NCI-H1092 treated with DMSO at 0.1 percent for 48 hours (cell line): Measurements from ENCODE around the gene TUBB.
"Not testable (repeated sequence)": the region's sequence is repeated elsewhere in the genome, so short reads cannot be mapped to it uniquely, and the experiment has no call there.

ENCODE experiments used
- DNase-seq: peaks from one replicate; lab custom pipeline; 2025; lab: John Stamatoyannopoulos, UW

The TUBB gene

DNA sequence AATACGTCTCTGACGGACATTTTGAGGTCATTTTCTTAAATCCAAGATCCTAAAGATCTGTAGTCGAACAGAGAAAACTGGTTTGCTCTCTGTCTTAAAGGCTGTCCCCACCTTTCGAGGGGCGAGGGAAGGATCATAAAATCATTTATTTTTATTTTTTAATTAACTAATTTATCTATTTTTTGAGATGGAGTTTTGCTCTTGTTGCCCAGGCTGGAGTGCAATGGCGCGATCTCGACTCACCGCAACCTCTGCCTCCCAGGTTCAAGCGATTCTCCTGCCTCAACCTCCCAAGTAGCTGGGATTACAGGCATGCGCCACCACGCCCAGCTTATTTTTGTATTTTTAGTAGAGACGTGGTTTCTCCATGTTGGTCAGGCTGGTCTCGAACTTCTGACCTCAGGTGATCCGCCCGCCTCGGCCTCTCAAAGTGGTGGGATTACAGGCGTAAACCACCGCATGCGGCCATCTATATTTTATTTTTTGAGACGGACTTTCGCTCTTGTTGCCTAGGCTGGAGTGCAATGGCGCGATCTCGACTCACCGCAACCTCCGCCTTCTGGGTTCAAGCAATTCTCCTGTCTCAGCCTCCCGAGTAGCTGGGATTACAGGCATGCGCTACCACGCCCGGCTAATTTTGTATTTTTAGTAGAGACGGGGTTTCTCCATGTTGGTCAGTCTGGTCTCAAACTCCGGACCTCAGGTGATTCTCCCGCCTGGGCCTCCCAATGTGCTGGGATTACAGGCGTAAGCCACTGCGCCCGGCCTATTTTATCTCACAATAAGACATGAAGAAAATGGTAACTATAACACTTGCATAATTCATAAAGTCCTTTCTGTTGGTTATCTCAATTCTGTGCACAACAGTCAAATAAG lies 2.1 kb upstream of the TUBB start:
- DNase-seq, result not testable (repeated sequence)

DNA sequence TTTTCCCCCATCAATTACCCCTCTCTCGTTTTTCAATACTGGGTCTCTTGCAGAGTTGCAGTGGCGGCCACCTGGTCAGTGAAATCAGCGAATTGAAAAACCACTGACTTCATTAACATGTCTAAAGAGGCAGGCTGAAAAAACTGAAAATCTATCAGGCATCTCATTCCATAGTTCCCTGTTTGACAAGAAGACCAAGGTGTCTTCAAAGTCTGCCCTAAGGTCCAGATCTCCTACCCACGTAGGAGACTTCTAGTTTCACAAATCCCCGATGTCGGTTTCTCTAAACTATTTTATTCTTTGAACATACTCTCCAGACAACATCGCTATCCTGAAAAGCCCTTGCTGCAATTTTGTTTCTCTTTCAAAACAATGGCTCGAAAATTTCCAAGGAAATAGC lies 796 bp upstream of the TUBB start:
- peak; percentile 46 for DNase-seq

DNA sequence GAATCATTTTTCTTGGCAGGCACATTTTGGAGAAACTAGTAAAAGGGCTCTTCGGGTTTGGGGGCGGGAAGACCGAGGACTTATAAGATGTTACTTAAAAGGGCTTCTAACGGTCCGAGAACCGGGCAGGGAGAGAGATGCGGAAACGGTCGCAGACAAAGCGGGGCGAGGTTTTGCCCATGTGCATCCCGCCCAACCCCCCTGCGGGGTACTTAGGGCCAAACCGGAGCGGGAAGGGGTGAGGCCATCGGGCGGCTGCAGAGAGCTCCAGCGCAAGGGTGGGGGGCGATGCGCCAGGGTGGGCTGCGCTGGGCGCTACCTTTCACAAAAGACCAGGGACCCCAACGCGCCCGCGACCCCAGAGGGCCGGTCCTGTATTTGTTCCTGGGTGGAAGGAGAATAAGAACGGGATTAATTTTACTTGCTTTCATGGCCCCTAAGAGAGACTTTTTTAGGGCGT lies 616 bp downstream of the TUBB start:
- DNase-seq, result peak; percentile 59

DNA sequence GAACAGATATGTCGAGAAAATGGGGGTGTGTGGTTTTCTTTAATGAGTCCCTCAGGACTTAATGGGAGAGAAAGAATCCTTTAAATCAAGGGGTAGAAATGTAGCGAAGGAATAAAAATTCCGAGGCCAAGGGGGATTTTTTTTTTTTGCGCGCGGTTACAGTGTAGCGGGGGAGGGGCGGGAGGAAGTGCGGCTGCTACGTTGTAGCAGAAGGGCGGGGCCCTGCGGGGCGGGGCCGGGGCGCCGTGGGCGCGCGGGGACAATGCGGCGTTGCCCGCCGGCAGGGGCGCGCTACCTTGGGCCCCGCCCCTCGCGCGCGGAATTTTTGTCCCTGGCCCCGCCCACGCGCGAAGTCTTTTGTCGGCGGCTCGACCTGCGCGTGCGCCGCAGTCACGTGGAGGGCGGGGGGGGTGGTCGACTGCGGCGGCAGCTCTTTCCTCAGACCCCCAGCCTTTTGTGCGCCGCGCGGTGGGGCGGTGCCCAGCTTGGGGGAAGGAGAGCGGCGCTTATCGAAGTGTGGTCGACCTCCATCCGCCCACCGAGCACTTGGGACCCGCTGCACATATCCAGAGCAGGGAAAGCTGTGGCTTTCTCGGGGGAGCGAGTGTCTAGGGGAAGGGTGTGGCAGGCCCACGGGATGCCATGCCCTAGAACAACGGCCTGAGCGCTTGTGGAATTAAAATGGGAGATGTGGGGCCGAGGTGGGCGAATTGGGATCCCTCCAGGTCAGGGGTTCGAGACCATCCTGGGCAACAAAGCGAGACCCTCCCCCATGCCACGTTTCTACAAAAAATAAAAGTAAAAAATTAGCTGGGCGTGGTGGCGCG lies 1.3 kb downstream of the TUBB start:
- DNase-seq, result peak; percentile 74

DNA sequence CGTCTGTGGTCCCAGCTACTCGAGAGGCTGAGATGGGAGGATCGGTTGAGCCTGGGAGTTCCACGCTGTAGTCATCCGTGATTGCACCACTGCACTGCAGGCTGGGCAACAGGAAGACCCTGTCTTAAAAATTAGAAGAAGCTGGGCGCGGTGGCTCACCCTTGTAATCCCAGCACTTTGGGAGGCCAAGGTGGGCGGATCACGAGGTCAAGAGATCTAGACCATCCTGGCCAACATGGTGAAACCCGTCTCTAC lies 1.8 kb downstream of the TUBB start:
- not testable (repeated sequence) for DNase-seq

DNA sequence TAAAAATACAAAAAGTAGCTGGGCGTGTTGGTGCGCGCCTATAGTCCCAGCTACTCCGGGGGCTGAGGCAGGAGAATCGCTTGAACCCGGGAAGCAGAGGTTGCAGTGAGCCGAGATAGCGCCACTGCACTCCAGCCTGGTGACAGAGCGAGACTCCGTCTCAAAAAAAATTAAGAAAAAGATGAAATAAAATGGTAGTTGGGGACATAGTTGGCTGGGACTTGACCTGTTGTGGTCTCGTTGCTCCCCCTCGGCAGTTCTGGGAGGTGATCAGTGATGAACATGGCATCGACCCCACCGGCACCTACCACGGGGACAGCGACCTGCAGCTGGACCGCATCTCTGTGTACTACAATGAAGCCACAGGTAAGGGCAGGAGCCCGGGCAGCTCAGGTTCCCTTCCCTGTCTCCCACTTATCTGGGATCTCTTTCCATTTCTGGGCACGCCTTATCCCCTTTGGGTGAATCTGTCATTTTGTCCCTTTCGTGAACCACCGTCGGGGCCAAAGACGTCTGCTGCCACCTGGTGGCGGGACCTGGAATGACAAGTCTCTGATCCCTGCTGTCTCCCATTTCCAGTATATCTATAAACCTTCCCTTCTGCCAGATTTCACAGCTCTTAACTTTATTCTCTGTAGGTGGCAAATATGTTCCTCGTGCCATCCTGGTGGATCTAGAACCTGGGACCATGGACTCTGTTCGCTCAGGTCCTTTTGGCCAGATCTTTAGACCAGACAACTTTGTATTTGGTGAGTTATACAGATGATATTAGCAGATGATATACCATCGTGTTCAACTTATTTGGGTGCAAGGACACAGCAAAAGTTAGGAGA lies 2.3 kb downstream of the TUBB start:
- peak; percentile 50 for DNase-seq

DNA sequence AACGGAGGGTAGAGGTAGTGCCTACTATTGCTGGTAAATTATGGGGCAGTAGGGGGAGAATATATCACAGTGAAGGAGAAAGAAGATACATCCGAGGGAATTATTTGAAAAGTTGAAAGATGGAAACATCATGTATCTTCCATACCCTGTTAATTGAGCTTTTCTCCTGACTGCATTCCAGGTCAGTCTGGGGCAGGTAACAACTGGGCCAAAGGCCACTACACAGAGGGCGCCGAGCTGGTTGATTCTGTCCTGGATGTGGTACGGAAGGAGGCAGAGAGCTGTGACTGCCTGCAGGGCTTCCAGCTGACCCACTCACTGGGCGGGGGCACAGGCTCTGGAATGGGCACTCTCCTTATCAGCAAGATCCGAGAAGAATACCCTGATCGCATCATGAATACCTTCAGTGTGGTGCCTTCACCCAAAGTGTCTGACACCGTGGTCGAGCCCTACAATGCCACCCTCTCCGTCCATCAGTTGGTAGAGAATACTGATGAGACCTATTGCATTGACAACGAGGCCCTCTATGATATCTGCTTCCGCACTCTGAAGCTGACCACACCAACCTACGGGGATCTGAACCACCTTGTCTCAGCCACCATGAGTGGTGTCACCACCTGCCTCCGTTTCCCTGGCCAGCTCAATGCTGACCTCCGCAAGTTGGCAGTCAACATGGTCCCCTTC lies 3.1 kb downstream of the TUBB start:
- DNase-seq, result not testable (repeated sequence)

DNA sequence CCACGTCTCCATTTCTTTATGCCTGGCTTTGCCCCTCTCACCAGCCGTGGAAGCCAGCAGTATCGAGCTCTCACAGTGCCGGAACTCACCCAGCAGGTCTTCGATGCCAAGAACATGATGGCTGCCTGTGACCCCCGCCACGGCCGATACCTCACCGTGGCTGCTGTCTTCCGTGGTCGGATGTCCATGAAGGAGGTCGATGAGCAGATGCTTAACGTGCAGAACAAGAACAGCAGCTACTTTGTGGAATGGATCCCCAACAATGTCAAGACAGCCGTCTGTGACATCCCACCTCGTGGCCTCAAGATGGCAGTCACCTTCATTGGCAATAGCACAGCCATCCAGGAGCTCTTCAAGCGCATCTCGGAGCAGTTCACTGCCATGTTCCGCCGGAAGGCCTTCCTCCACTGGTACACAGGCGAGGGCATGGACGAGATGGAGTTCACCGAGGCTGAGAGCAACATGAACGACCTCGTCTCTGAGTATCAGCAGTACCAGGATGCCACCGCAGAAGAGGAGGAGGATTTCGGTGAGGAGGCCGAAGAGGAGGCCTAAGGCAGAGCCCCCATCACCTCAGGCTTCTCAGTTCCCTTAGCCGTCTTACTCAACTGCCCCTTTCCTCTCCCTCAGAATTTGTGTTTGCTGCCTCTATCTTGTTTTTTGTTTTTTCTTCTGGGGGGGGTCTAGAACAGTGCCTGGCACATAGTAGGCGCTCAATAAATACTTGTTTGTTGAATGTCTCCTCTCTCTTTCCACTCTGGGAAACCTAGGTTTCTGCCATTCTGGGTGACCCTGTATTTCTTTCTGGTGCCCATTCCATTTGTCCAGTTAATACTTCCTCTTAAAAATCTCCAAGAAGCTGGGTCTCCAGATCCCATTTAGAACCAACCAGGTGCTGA lies 3.9 kb downstream of the TUBB start:
- not testable (repeated sequence) for DNase-seq

DNA sequence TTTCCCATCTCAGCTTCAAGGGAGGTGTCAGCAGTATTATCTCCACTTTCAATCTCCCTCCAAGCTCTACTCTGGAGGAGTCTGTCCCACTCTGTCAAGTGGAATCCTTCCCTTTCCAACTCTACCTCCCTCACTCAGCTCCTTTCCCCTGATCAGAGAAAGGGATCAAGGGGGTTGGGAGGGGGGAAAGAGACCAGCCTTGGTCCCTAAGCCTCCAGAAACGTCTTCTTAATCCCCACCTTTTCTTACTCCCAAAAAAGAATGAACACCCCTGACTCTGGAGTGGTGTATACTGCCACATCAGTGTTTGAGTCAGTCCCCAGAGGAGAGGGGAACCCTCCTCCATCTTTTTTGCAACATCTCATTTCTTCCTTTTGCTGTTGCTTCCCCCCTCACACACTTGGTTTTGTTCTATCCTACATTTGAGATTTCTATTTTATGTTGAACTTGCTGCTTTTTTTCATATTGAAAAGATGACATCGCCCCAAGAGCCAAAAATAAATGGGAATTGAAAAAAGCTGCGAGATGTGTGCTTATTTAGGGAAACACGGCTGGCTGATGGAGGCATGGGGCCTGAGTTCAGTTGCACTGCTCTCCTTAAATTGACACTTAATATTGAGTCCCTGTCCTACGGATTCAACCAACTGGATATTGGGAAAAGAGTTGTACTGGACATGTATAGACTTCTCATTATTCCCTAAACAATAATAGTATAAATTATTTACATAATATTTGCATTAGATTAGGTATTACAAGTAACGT lies 4.9 kb downstream of the TUBB start:
- DNase-seq, result no peak

DNA sequence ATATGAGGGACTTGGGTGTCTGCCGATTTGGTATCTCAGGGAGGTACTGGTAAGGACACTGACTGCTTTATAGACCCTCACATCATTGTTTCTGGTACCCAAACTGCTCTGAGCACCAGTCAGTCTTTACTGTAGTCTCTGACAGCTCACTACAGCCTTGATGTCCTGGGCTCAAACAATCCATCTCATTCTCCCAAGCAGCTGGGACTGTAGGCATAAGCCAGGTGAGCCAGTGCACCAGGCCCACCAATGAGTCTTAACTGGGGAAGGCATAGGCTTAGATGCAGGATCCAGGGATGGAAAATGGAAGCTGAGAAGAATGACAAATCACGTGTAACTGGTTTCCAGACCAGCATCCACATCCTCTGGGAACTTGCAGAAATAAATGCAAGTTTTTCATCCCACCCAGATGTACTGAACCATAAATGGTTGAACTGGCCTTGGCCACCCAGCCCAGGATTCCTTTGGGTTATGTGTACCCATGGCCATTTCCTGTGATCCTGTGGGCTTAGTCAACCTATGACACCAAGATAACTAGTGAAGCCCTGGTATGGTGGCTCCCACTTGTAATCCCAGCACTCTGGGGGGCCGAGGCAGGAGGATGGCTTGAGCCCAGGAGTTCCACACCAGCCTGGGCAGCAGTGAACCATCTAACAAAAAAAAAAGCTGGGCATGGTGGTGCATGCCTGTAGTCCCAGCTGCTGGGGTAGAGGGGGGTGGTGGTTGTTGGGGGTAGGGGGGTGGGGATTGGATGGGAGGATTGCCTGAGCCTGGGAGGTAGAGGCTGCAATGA lies 5.8 kb downstream of the TUBB start:
- no peak for DNase-seq

DNA sequence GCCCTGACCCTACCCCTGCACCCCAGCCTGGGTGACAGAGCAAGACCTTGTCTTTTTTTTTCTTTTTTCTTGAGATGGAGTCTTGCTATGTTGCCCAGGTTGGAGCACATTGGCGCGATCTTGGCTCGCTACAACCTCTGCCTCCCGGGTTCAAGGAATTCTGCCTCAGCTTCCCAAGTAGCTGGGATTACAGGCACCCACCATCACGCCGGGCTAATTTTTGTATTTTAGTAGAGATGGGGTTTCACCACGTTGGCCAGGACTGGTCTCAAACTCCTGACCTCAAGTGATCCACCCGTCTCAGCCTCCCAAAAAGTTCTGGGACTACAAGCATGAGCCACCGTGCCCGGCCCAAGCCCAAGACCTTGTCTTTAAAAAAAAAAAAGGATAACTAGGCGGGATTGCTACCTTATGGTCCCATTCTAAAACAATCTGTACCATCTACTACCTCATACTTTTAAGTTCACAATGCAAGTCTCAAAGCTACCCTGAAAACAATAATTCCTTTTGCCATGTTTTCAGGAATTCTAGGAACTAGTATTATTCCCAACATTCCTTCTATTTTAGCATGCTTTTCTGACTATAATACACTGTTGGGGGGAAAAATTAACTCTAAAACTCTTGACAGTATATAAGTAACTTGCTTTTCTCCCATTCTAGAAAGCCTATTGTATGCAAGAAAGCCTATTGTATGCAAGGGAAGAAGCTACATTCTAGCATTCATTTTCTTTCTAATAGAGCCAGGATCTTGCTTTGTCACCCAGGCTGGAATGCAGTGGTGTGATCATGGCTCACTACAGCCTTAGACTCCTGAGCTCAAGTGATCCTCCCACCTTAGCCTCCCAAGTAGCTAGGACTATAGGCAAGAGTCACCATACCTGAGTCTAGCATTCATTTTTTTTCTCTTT lies 6.6 kb downstream of the TUBB start:
- no peak for DNase-seq

DNA sequence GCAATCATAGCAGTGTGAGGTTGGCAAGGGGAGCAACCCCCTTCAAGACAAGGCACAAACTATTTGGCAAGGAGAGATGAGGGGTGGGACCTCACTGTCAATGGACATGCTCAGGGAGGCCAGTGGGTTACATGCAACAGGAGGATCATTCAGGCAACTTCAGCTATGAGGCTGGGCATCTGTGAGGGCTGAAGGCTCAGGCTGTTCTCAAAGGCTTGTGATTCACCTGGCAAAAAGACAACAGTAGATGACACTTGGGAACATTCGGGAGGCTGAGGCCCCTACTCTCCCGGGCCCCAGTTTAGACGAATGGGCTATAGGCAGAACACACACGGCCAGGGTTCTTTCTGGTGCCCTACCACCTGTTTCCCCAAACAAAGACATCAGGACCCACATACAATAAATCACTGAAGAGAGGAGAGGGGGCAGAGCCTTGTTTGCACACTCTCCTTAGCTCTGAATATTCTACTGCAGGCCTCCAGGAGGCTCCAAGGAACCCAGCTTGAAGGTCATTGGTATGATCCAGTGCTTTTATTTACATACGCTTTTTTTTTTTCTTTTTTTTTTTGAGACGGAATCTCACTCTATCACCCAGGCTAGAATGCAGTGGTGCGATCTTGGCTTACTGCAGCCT lies 7.9 kb downstream of the TUBB start:
- no peak for DNase-seq

DNA sequence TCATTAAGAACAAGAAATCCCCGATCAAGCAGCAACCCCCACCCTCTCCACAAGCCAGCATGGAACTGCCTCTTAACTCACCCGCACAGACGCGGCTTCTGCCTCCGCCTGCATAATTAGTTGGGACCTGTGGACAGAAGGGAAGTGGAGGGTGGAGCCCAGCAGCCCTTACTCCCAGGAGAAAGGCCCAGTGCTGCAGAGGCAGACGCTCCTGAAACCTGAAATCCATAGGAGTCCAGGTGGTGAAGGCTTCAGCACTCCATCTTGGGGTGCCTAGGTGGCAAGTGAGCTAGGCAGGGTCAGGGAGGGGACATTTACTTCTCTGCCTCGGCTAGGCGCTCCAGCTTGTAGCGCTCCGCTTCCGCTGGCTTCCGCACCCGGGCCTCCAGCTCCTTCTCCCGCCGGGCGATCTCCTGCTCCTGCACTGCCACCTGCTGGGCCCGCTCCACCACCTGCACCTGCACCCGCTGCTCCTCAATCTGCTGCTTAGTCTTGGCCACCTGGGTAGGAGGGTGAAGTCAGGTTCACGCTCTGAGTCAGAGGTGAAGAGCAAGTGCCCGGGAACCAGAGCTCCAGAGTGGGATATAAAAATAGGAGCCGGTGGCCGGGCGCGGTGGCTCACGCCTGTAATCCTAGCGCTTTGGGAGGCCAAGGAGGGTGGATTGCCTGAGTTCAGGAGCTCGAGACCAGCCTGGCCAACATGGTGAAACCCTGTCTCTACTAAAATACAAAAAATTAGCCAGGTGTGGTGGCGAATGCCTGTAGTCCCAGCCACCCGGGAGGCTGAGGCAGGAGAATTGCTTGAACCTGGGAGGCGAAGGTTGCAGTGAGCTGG lies 10.7 kb downstream of the TUBB start:
- DNase-seq, result peak; percentile 69

DNA sequence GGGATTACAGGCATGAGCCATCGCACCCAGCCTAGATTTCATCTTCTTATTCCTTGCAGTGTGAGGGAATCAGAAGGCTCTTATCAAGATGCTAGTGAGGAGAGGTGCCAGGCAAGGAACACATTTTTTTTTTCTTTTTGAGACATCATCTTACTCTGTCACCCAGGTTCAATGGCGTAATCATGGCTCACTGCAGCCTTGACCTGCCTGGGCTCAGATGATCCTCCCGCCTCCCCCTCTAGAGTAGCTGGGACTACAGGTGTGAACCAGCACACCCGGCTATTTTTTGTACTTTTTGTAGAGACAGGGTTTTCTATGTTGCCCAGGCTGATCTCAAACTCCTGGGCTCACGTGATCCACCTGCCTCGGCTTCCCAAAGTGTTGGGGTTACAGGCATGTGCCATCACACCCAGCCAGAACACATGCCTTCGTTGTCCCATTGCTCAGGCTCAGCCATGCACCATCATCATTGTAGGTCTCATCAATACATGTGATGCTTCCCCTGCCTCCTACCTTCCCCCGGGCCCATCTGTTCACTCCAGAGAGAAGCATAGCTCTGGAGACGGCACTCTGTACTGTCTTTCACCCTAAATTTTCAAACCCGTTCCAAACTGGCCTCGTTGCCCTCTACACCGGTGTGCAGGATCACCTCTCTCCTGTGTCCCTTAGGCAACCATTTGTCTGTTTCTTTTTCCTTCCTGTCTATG lies 12.2 kb downstream of the TUBB start:
- no peak for DNase-seq

DNA sequence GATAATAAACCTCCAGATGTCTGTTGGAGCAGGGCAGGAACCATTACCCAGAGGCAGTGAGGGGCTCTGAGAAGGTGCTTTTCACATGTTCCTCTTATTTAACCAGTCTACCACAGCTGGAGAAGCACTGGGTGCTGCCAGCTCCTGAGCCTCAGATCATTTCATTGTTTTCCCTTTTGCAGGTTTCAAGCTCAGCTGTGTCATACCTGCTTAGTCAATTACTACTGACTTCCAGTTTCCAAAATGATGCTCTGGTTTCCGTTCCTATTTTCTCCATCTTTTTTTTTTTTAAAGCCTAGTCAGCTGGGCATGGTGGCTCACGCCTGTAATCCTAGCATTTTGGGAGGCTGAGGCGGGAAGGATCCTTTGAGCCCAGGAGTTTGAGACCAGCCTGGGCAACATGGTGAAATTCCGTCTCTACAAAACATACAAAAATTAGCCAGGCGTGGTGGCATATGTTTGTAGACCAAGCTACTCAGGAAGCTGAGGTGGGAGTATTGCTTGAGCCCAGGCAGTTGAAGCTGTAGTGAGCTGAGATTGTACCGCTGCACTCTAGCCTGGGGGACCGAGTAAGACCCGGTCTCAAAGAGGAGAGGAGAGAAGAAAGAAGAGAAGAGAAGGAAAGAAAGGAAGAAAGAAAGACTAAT lies 15.6 kb downstream of the TUBB start:
- no peak for DNase-seq

DNA sequence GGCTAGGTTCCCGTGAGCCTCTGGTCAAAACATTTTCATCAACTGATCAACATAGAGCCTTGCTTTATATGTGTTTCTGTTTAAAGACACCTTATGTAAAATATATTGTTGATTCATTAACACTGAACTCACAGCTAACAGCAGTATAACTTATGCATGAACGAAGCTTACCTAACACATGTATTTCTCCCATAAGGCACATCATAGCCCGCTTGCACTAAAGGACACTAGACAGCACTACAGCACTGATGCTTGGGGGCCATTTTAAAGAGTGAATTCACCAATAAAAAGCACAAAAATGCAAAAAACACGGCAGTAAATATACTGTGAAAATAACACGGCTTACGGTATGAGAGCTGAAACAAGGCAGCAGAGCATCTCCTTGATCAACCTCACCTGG lies 18.4 kb downstream of the TUBB start:
- no peak for DNase-seq
